PC-3 (cell line): Measurements from ENCODE around the gene MN1.

Experiments
- EZH2 ChIP-seq: fragments of 300-600 bp; sonication (generic); IDR thresholded peaks from one replicate; pipeline ENCODE4 v1.6.1; 2017; ENCODE audit warnings: antibody characterized with exemption, mild to moderate bottlenecking, low read length; ENCODE audit not compliant: unreplicated experiment
- TF ChIP-seq, protein P1 (sequence below): fragments of 300-600 bp; sonication (generic); conservative IDR thresholded peaks from 2 replicates; pipeline ENCODE4 v1.5.1; 2017; ENCODE audit warnings: antibody characterized with exemption, low read depth, mild to moderate bottlenecking, low read length

DNA sequence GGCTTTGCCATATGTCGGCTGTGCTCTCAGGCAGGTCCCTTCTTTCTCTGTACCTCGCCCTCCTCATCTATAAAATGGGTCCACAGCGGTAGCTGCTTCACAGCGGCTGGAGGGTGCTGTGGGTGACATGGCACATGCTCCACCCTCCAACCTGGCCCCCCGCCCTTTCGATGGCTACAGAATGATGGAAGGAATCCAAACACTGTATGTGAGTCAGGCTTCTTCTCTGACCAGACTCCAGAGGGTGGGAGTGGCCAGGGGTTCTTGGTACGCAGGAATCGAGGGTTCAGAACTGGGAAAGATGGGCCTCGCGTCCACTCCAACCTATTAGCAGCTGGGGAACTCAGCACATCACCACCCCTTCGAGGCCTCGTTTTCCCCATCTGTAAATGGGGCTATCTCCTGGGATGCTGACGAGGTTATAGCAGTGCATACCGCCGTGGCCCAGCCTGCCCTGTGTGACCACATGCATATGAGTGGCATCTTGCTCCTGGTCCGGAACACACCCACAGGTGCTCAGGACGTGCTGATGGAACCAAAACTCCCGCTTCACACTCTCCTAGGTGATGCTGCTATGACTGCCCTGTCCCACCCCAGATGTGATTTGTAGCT, 26.4 kb downstream of the MN1 start:
- TF ChIP-seq, protein P1, sequence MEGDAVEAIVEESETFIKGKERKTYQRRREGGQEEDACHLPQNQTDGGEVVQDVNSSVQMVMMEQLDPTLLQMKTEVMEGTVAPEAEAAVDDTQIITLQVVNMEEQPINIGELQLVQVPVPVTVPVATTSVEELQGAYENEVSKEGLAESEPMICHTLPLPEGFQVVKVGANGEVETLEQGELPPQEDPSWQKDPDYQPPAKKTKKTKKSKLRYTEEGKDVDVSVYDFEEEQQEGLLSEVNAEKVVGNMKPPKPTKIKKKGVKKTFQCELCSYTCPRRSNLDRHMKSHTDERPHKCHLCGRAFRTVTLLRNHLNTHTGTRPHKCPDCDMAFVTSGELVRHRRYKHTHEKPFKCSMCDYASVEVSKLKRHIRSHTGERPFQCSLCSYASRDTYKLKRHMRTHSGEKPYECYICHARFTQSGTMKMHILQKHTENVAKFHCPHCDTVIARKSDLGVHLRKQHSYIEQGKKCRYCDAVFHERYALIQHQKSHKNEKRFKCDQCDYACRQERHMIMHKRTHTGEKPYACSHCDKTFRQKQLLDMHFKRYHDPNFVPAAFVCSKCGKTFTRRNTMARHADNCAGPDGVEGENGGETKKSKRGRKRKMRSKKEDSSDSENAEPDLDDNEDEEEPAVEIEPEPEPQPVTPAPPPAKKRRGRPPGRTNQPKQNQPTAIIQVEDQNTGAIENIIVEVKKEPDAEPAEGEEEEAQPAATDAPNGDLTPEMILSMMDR = no peak
- TF ChIP-seq EZH2 = no peak
